GM21381 (cell line): Measurements from ENCODE around the gene USHBP1.

ENCODE experiments used
- ATAC-seq: cut with Tn5 transposase; IDR thresholded peaks from one replicate; pipeline ENCODE4 v1.9.1; 2021; ENCODE audit warnings: mild to moderate bottlenecking, moderate library complexity; ENCODE audit not compliant: unreplicated experiment

Gene USHBP1

DNA sequence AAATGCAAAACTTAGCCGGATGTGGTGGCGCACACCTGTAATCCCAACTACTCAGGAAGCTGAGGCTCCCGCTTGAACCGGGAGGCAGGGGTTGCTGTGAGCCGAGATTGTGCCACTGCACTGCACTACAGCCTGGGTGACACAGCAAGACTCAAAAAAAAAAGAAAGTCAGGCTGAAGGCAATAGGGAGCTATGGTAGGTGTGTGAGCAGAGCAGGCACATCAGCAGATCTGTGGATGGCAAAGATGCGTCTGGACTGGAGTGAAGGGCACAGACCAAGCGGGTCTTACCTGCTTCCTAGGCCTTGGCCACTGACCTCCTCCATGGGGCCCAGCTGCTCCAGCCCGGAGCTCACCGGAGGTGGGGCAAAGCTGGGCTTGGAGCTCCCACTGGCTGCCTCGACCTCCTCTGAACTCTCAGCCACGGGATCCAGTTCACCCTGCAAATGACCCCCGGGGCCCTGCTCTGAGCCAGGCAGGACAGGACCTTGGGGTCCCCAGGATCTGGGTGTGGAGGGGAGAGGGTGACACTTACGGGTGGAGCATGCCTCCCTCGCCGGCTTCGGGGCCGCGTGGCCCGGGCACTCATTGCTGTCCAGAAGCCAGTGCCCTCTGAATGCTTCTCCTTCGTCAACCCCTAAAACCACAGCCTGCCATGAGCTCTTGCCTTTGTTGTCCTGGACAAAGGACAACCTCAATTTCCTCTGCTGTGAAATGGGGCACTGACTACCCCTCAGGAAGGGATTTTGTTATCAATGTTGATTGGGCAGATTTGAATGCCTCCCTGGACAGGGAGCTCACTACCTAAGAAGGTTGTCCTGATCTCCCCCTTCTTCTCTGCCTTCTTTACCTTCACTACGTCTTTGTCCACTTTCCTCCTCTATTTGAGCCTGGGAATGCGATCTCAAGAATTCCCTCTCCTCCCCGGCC, 569 bp downstream of the USHBP1 start:
- ATAC-seq: no peak

DNA sequence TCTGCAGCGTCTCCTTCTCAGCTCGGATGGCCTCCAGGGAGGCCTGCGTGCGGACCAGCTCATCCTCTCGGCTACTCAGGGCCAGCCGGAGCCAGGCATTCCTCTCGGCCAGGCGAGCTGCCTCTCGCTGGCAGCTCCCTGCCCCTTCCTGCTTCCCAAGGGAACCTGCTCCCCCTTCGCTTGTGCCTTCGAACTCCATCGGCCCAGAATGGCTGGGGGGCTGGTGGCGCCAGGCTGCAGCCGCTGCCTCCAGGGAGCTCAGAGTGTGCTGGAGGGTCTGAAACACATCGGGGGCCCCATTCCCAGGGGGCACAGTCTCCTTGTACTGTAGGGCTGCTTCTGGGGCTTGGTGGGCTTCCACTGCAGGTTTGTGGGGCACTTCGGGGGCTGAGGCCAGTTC, 2.0 kb downstream of the USHBP1 start:
- ATAC-seq: no peak

DNA sequence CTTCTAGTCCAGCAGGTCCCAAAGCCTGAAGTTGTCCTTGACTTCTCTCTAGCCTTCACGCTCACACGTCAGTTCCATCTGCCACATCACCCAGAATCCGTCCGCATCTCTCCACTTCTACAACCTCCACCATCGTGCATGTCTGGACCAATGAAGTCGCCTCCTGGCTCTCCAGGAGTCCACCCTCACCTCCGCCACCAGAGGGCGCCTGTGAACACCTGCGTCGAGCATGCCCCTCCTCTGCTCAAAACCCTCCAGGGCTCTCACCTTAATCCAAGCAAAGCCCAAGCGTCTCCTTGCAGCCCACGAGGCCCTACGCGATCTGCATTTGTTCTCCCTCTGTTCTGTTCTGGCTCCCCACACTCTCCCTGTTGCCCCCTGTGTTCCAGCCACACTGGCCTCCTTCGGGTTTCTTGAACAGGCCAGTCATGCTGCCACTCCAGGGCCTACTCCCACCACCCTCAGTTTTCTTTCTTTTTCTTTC, 3.7 kb downstream of the USHBP1 start:
- peak; percentile 78 for ATAC-seq

DNA sequence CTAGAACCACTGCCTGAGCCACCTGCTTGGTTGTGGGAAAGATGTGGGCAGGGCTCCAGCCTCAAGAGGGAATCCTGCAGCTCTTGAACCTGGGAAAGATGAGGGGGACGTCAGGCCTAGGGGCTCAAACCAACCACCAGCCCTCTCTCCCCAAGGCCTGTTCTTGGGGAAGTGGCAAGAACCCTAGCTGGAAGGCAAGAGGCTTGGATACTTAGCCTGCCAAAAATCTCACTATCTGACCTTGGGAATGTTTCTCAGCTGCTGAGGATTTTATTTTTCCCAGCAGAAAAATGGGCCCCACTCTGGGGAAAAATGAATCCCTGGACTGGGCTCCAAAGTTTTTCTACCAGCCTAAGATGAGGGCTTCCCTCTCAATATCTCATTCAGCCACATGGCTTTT, 4.6 kb downstream of the USHBP1 start:
- no peak for ATAC-seq

DNA sequence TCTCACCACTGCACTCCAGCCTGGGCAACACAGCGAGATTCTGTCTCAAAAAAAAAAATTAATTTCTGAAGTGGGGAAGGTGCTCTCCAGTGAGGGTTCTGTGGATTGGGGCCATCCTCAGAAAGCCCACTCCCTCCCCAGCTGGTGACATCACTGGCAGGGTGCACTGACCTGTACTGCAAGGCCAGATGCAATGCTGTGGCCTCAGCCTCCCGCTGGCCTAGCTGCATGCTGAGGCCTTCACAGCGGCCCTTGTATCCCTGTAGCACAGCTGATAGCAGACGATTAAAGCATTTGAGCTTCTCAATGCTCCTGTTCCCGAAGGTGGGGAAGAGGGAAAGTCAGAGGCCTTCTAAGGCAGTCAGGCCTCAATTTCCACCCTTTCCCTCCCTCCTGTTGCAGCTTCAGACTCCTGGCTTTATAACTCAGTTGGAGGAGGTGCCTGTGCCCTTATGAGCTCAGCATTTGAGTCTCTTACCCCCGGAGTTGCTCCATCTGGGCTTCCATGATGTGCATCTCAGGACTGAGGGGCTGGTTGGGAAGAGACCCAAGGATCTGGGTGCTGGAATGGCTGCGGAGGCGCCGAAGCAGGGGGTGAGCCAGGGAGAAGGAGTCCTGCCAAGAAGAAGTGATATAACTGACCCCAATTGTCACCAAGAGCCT, 5.3 kb downstream of the USHBP1 start:
- ATAC-seq: no peak

DNA sequence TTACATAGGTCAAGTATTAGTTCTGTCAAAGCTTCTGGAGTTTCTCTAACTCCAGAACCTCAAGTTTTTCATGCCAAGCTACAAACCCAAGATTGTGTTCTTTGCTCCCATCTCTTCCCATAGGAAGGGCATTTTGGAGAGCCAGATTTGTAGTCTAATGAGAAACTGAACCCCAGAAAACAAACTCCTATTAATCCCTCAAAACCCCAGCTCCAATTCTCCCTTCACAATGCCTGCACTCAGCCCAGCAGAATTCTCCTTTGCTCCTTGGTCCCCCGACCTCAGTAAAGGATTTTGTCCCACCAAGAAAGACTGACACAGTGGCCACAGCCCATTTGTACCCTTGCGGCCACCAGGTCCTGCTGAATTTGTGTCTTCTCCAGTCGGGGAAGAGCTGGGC, 8.4 kb downstream of the USHBP1 start:
- no peak for ATAC-seq

DNA sequence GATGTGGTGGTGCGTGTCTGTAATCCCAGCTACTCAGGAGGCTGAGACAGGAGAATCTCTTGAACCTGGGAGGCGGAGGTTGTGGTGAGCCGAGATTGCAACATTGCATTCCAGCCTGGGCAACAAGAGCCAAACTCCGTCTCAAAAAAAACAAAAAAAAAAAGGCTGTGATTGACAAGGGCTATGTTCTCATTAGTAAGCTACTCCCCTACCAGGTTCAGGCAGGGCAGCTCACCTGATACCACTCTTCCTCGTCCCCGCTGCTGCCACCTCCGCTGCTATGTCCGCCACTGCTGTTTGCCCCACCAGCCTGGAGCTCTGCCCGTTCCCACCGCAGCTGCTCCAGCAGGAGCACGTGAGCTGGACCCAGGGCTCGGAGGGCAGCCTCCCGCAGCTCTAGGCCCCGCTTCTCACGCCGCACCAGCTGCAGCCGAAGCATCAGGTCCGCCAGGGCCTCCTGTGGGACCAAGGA, 9.4 kb downstream of the USHBP1 start:
- ATAC-seq: no peak

DNA sequence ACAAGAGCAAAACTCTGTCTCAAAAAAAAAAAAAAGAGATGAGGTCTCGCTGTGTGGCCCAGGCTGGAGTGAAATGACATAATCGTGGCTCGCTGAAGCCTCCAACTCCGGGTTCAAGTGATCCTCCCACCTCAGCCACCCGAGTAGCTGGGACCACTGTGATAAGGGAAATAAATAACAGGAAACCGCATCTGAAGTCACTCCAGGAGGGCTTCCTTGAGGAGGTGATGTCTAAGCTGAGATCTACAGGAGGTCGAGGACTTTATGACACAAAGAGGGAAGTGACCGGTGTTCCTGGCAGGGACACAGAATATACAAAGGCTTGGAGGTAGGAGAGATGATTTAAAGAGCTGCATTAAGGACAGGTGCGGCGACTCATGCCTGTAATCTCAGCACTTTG, 9.9 kb downstream of the USHBP1 start:
- no peak for ATAC-seq

DNA sequence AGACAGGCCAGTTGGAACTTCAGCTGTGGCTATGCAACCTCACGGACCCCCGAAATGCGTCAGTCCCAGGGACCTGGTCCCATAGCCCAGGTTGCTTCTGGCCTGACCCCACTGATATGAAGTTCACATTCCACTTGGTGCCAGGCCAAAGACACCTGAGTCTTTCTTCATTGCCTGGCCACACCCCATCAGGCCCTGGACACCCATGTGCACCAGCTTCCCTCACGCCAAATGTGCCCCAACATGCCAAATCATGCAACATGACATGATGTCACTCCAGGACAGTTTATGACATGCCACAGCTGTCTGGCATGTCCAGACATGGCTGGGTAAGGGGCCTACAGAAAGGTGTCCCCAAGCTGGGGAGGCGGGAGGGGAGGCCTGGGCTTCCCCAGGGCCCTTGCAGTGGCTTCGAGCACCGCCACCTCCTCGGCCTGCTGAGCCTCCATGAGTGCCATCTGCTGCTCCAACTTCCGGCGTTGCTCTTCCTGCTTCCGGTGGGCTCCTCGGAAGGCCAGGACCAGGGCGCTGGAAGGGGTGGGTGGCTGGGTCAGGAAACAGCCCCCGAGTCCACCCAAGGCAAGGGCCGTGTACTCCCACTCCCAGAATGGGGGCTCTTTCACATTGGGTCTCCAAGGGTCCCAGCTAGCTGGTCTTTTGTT, 14.5 kb downstream of the USHBP1 start:
- ATAC-seq: no peak

DNA sequence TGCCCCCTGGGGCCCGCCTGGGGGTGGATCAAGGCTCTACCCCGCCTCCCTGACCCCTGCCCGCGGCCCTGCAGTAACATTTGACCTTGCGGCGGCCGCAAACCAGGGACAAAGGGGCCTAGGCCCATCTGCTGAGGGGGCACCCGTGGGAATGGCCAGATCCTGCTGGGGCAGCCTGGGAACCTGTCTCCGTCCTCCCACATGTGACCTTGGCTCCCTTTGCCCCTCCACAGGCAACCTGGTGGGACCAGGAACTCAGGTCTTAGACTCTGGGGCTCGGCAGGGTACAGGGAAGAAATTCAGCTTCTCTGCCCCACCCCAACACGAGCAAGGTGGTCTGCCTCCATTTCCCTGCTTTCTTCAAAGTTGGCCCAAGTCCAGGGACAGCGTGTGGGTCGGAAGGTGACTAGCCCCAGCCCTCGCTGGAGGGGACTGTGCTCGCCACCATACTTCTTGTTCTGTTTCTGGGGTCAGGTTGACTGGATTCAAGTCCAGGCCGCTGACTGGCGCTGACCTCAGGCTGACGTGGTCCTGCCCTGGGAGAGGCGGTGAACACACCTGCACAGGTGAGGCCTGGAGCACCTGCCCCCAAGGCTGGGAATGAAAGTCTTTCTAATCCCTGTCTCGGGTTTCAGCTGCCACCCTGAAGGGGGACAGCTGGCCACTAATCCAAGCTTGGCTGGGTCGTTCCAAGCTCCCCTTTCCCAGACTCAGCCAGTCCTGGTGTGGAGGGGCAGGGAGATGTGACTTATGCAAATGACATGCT, 16.4 kb downstream of the USHBP1 start:
- ATAC-seq: no peak

DNA sequence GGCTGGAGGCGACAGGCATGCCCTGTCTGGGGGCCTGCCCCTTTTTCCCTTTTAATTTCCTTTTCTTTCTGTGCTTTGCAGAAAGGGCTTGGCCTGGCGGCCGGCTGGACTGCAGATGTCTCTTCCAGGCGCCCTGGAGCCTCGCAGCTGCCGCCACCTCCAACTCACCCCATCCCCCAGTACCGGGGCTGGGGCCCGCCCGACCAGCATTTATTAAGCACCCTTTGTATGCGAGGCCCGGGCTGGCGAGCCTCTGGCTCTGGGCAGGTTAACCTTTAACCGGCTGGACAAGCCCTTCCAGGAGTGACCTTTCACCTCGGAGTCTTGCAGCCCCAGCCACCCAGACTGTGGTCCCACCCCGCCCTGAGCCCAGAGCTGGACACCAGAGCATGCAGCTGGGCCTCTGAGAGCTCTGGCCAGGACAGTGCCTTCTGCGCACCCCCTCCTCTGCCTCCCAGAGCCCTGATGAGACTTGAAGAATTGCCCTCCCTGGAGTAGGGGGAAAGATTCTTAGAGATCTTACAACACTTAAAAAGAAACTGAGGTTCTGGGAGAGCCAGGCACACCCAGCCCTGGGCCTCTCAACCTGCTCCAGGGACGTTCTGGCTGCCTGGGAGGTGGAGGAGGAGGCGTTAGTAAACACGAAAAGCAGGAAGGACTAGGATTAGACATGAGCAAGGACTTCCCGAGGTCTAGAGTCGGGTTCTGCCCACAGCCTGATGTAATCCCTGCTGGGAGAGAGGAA, 17.7 kb downstream of the USHBP1 start:
- no peak for ATAC-seq

DNA sequence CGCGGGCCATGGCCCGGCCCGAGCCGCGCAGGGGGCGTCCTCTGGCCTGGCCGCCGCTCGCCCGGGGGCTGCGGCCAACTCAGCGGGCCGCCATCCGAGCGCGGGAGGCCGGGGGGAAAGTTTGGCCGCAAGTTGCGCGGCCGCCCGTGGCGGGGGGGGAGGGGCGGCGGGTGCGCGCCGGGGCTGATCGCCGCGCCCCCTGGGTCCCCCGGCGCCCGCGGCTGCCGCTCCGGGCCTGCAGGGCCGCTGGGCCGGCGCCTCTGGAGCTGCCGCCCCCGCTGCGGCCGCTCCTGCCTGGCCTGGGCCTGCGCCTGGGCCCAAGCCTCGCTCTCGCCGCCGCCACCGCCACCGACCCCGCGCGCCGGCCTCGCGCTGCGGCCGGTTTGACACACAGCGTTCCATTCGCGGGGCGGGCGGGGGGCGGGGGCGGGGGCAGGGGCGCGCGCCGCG, 19.0 kb downstream of the USHBP1 start, which contains the start of gene NR2F6:
Gene NR2F6, minus strand, starts transcription at position 385 of the 450 bp plus-strand sequence. CDS start 699 bp downstream, outside the sequence.
- ATAC-seq: no peak

DNA sequence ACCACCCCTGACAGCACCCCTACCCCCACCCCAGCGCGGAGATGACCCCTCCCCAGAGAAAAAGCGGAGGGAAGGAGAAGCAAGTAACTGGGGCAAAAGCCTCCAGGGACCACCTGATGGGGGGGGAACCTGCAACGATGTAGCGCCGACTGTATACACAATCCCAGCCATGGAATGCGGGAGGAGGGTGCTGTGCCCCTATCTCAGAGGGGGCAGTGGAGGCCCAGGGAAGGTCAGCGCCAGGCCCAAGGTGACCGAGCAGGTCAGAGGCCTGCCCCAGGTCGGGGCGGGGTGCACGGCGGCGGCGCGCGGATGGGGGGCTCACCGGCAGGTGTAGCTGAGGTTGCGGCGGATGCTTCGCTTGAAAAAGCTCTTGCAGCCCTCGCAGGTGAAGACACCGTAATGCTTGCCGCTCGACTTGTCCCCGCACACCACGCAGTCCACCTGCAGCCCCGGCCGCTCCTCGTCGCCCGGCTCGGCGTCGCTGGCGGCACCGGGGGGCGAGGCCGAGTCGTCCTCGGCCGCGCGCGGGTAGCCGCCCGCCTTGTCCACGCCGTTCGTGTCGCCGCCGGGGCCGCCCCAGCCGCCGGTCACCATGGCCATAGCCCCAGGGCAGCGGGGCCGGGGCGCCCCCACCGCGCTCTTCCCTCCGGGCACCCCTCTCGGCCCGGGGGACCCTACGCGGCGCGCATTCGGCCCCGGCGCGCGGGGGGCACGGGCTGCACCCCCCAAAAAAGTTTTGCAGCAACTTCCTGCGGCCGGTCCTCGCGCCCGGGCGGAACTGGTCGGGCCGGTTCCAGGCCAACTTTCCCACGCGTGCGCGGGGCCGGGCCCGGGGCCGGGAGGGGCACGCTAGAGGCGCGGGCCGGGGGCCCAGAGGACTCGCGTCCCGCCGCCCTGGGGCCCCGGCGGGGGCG, 19.7 kb downstream of the USHBP1 start:
- ATAC-seq: peak; percentile 15

DNA sequence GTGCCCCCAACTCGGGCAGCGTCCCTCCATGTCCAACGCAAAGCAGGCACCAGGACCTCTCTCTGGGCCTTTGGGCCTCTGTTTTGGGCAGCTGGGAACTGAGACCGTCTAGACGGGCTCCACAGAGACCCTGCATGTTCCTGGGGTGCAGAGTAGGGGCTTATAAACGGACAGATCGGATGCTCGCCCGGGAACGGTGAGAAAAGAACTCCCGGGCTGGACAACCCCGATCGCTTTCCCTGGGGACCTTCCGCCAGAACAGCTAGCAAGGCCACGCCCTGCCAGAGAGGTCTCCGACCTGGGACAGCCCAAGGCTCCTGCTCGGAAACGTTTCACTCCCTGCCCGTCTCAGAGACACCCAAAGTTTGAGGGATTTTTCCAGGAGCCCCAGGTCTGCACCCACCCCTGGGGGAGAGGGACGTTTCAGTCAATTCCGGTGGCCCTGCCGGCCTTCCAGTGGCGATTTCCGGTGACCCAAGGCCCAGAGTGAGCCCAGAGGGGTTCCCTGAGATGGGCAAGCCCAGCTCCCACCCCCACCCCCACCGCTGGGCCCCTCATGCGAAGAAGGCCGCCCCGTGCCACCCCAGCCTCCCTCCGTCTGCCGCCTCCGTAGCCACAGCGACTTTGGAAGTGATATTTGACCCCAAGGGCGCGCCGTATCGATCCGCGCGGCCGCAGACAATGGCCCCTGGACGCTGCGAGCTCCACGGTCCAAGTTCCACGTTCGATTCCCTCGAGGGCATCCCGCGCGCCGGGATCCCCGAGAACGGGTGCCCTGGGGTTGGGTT, 20.5 kb downstream of the USHBP1 start:
- ATAC-seq: no peak

DNA sequence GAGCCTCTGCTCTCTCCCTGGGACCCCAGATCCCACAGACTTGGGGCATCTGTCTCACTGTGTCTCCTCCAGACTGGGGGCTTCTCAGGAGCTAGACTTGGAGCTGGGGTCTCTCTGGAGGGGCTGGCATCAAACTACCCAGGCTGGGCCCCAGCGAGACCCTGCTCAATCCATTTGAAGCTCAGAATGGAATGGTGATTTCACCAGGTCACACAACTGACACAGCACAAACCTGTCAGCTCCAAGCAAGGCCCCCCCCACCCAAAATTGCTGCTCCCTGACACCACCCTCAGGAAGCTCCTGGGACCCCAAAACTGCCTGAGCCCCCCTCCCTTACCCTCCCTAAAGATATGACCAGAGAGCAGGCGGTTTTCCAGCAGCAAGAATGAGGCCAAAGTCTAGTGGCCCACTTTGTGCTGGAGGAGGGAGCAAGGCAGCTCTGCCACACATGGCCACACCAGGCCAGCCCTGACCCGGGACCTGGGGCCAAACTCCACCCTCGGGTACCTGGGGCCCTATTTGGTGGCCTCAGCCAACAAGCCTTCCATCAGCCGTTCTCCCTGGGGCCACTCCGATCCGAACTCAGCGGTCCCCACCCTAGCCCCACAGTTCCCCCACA, 21.2 kb downstream of the USHBP1 start:
- no peak for ATAC-seq

DNA sequence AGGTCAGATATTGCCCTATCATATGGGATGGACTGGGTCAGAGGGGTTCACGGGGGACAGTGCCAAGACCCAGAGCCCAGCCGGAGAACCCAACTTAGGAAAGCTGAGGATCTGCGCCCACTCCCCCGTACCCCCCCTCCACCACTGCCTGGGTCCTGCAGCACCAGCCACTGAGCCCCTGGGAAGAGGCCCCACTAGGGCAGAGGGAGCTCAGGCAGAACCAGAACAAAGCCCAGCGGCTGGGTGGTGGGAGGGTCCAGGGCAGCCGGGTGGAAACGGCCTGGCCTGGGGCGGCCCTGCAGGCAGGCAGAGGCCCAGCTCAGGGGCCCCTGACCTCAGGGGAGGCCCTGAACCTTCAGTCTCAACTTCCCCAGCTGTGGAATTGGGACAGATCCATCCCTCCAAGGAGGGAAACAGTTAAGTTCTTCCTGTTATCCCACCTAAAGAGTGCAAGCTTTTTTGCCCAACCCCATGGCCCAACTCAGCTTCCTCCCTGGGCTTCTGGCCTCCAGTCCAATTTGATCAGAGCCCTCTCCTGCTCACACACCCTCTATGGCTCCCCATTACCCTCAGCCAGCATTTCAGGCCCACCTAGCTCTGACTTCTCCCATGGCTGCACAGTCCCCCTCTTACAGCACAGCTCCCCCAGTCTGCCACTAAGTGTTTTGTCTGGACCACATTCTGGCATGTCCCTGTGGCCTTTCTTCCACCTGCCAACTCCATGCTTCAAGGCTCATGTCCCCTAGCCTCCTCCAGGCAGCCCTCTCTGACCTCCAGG, 21.9 kb downstream of the USHBP1 start:
- no peak for ATAC-seq
